Heart left ventricle (tissue), 16 donors: ENCODE data around the gene RPTOR. TPM values are rescaled to one million over a fixed set of nuclear protein-coding genes. Genes with fewer than 3 reads are reported as not detected.
A peak's percentile ranks its signal among the peaks of the same experiment; 100 is the strongest.

Source experiments
- ATAC-seq, 4 donors: fragments of 200-7000 bp; cut with Tn5 transposase; one replicate each; pipeline ENCODE4 v1.9.1; 2020 to 2022; ENCODE audit warnings: moderate library complexity in 4 of 4, mild to moderate bottlenecking in 3 of 4, moderate number of reproducible peaks in 1 of 4
- DNase-seq, 5 donors: peaks; one replicate each; pipeline ENCODE4 v3.0.0-alpha.2; 2020
- H3K27ac ChIP-seq, 12 donors: fragments of 200-600 bp; sonication (generic) in 4 of 12; one replicate each; pipeline versions ENCODE4 v1.5.0 to v1.8.0; 2016 to 2022; ENCODE audit warnings: mild to moderate bottlenecking in 2 of 12
- H3K27me3 ChIP-seq, 9 donors: fragments of 200-600 bp; sonication (generic) in 2 of 9; one replicate each; pipeline versions ENCODE4 v1.5.1 to v1.8.0; 2016 to 2022; ENCODE audit warnings: mild to moderate bottlenecking in 3 of 9
- H3K36me3 ChIP-seq, 9 donors: fragments of 200-600 bp; sonication (generic) in 2 of 9; one replicate each; pipeline versions ENCODE4 v1.5.0 to v1.8.0; 2018 to 2022; ENCODE audit warnings: mild to moderate bottlenecking in 2 of 9
- H3K4me1 ChIP-seq, 12 donors: fragments of 200-600 bp; sonication (generic) in 4 of 12; one replicate each; pipeline versions ENCODE4 v1.5.0 to v1.8.0; 2016 to 2022; ENCODE audit warnings: mild to moderate bottlenecking in 3 of 12
- H3K4me3 ChIP-seq, 12 donors: fragments of 200-600 bp; sonication (generic) in 4 of 12; one replicate each; pipeline versions ENCODE4 v1.5.0 to v1.8.0; 2017 to 2022; ENCODE audit warnings: mild to moderate bottlenecking in 9 of 12, moderate library complexity in 4 of 12
- H3K9me3 ChIP-seq, 12 donors: fragments of 200-600 bp; sonication (generic) in 4 of 12; one replicate each; pipeline versions ENCODE4 v1.5.0 to v1.8.0; 2016 to 2022; ENCODE audit warnings: mild to moderate bottlenecking in 1 of 12
- CTCF ChIP-seq, 12 donors: fragments of 200-600 bp; sonication (generic) in 4 of 12; IDR thresholded peaks; one replicate each; pipeline versions ENCODE4 v1.5.0 to v1.8.0; 2018 to 2022; ENCODE audit warnings: antibody characterized with exemption in 12 of 12, mild to moderate bottlenecking in 5 of 12
- POLR2A ChIP-seq, 2 donors: fragments of 450-650 bp; IDR thresholded peaks; one replicate each; pipeline ENCODE4 v1.6.1; 2017; ENCODE audit warnings: antibody characterized with exemption in 2 of 2, mild to moderate bottlenecking in 2 of 2, moderate library complexity in 2 of 2
- WGBS, 4 donors: extraction: QIAGEN DNeasy Blood & Tissue Kit in 2 of 4; methylation state at CpG; one replicate each; pipeline versions ENCODE4 v1.1.5 to v1.1.7; 2013 to 2018; 5-methylcytosine and 5-hydroxymethylcytosine counted together
- intact Hi-C, 10 donors: fragments of 100-400 bp; cut with DNase I; formaldehyde crosslinking; loops; one replicate each; pipeline versions ENCODE4 v1.11.1 to v1.14.2; 2022
- polyA plus RNA-seq, 2 donors: library from polyadenylated mRNA; stranded (reverse); fragments of 200-250 nt; gene quantifications; one replicate each; pipeline ENCODE4 v1.2.3, GENCODE V29; 2013
- total RNA-seq, 9 donors: library from RNA; depleted of rRNA in 2 of 9; stranded (reverse); fragments of >200 nt in 2 of 9; fragmentation: NEBNext Ultra II Directional in 3 of 9; extraction: Animal tissue kit (Norgen Biotek cat#: 25700) in 3 of 9; gene quantifications; one replicate each; pipeline versions ENCODE4 v1.1.0 to v1.2.4, GENCODE V29; 2016 to 2023
- donor health status: ischemic (EF 13 %, LVEDD 7.1; RV severe dilation, severe dysfunction).
- donor health status: healthy with polysubstance abuse.
- donor health status: DM: no; HTN: yes; CAD: no.
- donor health status: DM: no; HTN: no; CAD: no.
- donor health status: ischemic (EF 25% LVEDD 6.9; RV normal size, moderate dysfunction).
- donor health status: ischemic (EF 25% LVEDD 5.7; RV mildly dilated, moderate dysfunction).
- donor health status: healthy.
- donor health status: DM: yes; HTN: yes; CAD: no.
- donor health status: ischemic (EF 35%, LVEDD 5.7; RV mildly dilated, moderate dysfunction).
- donor health status: nonischemic (EF 11% LVEDD 7.7; RV severe dilation, severe dysfunction).
- donor health status: DM: yes; HTN: yes; CAD: no.
- donor health status: PGD.
- donor health status: ischemic (EF 29% LVEDD 5.4; RV normal size, mild dysfunction).
- donor health status: nonischemic (EF 23%, LVEDD 6.1; RV moderate dilation, normal function).

The RPTOR gene
- total and polyA plus RNA-seq, 11 donors = 14.7 to 31.7 (median 26.0) TPM

GRCh38 chr17:80945736-80946135 is 401.1 kb downstream of the RPTOR start:
- DNase-seq (peak in 3 of 5 donors; percentile 13 to 41 (median 20)), ATAC-seq (no peak)
- H3K9me3 ChIP-seq = peaks cover 0 to 3% (median 0%) of the 10 kb centered on the region in 12 donors
- TF ChIP-seq CTCF (IDR thresholded peaks at IDR 0.05) (no peak), POLR2A (IDR thresholded peaks at IDR 0.05) (no peak)
- peaks cover 0 to 26% (median 14%) of the 10 kb centered on the region in 12 donors for H3K4me1 ChIP-seq
- peaks cover 0 to 45% (median 25%) of the 10 kb centered on the region in 9 donors for H3K36me3 ChIP-seq
- no peaks in the 10 kb centered on the region for H3K27me3 ChIP-seq
- intact Hi-C loops = no loop called here
- no peak overlapping the region for H3K4me3 ChIP-seq
- no peak overlapping the region for H3K27ac ChIP-seq
- 91 to 98% (median 95%) methylated on average over 17 of the region's 17 CpGs for WGBS, 4 donors

- Histone ChIP-seq H3K27me3 (no peaks in the 10 kb centered on the region), H3K4me3 (no peak overlapping the region), H3K4me1 (peaks cover 0 to 26% (median 14%) of the 10 kb centered on the region in 12 donors), H3K9me3 (peaks cover 0 to 3% (median 0%) of the 10 kb centered on the region in 12 donors), H3K36me3 (peaks cover 0 to 45% (median 32%) of the 10 kb centered on the region in 9 donors), H3K27ac (no peak overlapping the region)
- intact Hi-C loops = no loop called here
- no peak for TF ChIP-seq CTCF (IDR thresholded peaks at IDR 0.05)
- no peak for TF ChIP-seq POLR2A (IDR thresholded peaks at IDR 0.05)
- no peak for DNase-seq
- 88 to 96% (median 95%) methylated on average over 8 of the region's 8 CpGs for WGBS, 4 donors
- ATAC-seq = no peak
Observed at GRCh38 chr17:80946449-80946848, 401.8 kb downstream of the RPTOR start.

GRCh38 chr17:80947200-80947940 is 402.7 kb downstream of the RPTOR start:
- H3K27ac ChIP-seq = no peak overlapping the region
- H3K36me3 ChIP-seq = peaks cover 0 to 48% (median 34%) of the 10 kb centered on the region in 9 donors
- peaks cover 0 to 3% (median 0%) of the 10 kb centered on the region in 12 donors for H3K9me3 ChIP-seq
- TF ChIP-seq CTCF (IDR thresholded peaks at IDR 0.05) (no peak), POLR2A (IDR thresholded peaks at IDR 0.05) (no peak)
- intact Hi-C loops = no loop called here
- 93 to 94% (median 94%) methylated on average over 21 of the region's 21 CpGs for WGBS, 4 donors
- ATAC-seq (no peak), DNase-seq (peak in 3 of 5 donors; percentile 17 to 46 (median 22))
- H3K4me3 ChIP-seq = no peak overlapping the region
- peaks cover 0 to 18% (median 8%) of the 10 kb centered on the region in 12 donors for H3K4me1 ChIP-seq
- no peaks in the 10 kb centered on the region for H3K27me3 ChIP-seq
